OCI-LY1 (cell line): ENCODE measurements around the gene SLC22A12.

ENCODE experiments used
- CTCF ChIP-seq: fragments of 200-600 bp; sonication (generic), shearing (Covaris generic); IDR thresholded peaks from 2 replicates; pipeline ENCODE4 v1.5.1; 2017; ENCODE audit warnings: mild to moderate bottlenecking, antibody characterized with exemption, low read length, moderate library complexity, mixed read lengths
- EZH2 ChIP-seq: fragments of 200-600 bp; sonication (generic), shearing (Covaris generic); IDR thresholded peaks from 2 replicates; pipeline ENCODE4 v1.8.0; 2017; ENCODE audit warnings: borderline replicate concordance, mixed run types, mild to moderate bottlenecking, antibody characterized with exemption, low read length, moderate library complexity, mixed read lengths

- TF ChIP-seq CTCF (no peak), EZH2 (no peak)
These were observed 24.7 kb upstream of the SLC22A12 start for GRCh38 chr11:64566042-64566914.
